NCI-H226 (cell line): ENCODE results near the gene HP1BP3.
"Not testable (repeated sequence)": the region's sequence is repeated elsewhere in the genome, so short reads cannot be mapped to it uniquely, and the experiment has no call there.

Experiments used
- DNase-seq: peaks from one replicate; pipeline ENCODE4 v3.0.0-alpha.2; 2015

The HP1BP3 gene

GRCh38 chr1:20726118-20726911, 60.8 kb downstream of the HP1BP3 start:
- DNase-seq = no peak

- DNase-seq = peak; percentile 66
Observed at GRCh38 chr1:20725189-20726117, 61.7 kb downstream of the HP1BP3 start.

- no peak for DNase-seq
Observed at GRCh38 chr1:20724364-20725188, 62.5 kb downstream of the HP1BP3 start.

- DNase-seq = no peak
Observed at GRCh38 chr1:20723537-20724363, 63.4 kb downstream of the HP1BP3 start.

GRCh38 chr1:20723159-20723536, 64.0 kb downstream of the HP1BP3 start:
- DNase-seq = no peak

GRCh38 chr1:20721117-20722061, 65.7 kb downstream of the HP1BP3 start:
- no peak for DNase-seq

GRCh38 chr1:20720631-20721091, 66.4 kb downstream of the HP1BP3 start:
- DNase-seq = no peak

- DNase-seq = no peak
Observed at GRCh38 chr1:20719871-20720620, 67.1 kb downstream of the HP1BP3 start.

- no peak for DNase-seq
Observed at GRCh38 chr1:20719261-20719660, 67.8 kb downstream of the HP1BP3 start.

- DNase-seq = not testable (repeated sequence)
Observed at GRCh38 chr1:20718343-20718882, 68.7 kb downstream of the HP1BP3 start.

GRCh38 chr1:20717452-20718342, 69.4 kb downstream of the HP1BP3 start, which contains the start of gene KIF17:
TSS of gene KIF17 (minus strand) at chr1:20718007. CDS start at chr1:20717706, 301 bp downstream.
- DNase-seq = peak; percentile 79

- DNase-seq = no peak
Observed at GRCh38 chr1:20716232-20716631, 70.9 kb downstream of the HP1BP3 start.

- DNase-seq = no peak
Observed at GRCh38 chr1:20715406-20715805, 71.7 kb downstream of the HP1BP3 start.

GRCh38 chr1:20713440-20713839, 73.7 kb downstream of the HP1BP3 start:
- no peak for DNase-seq

GRCh38 chr1:20712215-20712577, 74.9 kb downstream of the HP1BP3 start:
- no peak for DNase-seq

GRCh38 chr1:20711285-20712214, 75.6 kb downstream of the HP1BP3 start:
- no peak for DNase-seq
